ENCODE results near the gene POU2AF3. TPM values are rescaled to one million over a fixed set of nuclear protein-coding genes. Genes with fewer than 3 reads are reported as not detected.
"Not testable (repeated sequence)": the region's sequence is repeated elsewhere in the genome, so short reads cannot be mapped to it uniquely, and the experiment has no call there.

The POU2AF3 gene
- total RNA-seq, 1 experiment from 2014 or later, result 3.4 TPM

- H3K36me3 Mint-ChIP-seq (ENCODE audit: insufficient read depth, unreplicated experiment), result no peaks in the 10 kb centered on the region
- peak overlapping the region; percentile 61 for H3K4me3 Mint-ChIP-seq (ENCODE audit: low read depth, unreplicated experiment)
- no peaks in the 10 kb centered on the region for H3K9me3 Mint-ChIP-seq (ENCODE audit: low read depth, unreplicated experiment)
- no TSS peak for BruUV-seq (replicated peaks)
- H3K27ac Mint-ChIP-seq (ENCODE audit: unreplicated experiment), result no peak overlapping the region
- intact Hi-C loops (cut with micrococcal nuclease; ENCODE audit: unreplicated experiment), result loop anchor here (1.0 kb wide), 2 partner anchors 139 to 162 kb away; no protein-coding TSS in a partner anchor
- peaks cover 13% of the 10 kb centered on the region for H3K4me1 Mint-ChIP-seq (ENCODE audit: low read depth, unreplicated experiment)
- CTCF ChIA-PET, result interaction anchor here (0.8 to 2.5 kb wide), 3 partner anchors 19 to 162 kb away, joined by 5 to 13 read pairs (median 8); no protein-coding TSS in a partner anchor
- TF ChIP-seq, protein P1, sequence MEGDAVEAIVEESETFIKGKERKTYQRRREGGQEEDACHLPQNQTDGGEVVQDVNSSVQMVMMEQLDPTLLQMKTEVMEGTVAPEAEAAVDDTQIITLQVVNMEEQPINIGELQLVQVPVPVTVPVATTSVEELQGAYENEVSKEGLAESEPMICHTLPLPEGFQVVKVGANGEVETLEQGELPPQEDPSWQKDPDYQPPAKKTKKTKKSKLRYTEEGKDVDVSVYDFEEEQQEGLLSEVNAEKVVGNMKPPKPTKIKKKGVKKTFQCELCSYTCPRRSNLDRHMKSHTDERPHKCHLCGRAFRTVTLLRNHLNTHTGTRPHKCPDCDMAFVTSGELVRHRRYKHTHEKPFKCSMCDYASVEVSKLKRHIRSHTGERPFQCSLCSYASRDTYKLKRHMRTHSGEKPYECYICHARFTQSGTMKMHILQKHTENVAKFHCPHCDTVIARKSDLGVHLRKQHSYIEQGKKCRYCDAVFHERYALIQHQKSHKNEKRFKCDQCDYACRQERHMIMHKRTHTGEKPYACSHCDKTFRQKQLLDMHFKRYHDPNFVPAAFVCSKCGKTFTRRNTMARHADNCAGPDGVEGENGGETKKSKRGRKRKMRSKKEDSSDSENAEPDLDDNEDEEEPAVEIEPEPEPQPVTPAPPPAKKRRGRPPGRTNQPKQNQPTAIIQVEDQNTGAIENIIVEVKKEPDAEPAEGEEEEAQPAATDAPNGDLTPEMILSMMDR (IDR thresholded peaks at IDR 0.05; ENCODE audit: unreplicated experiment), result no peak
- DNase-seq, result peak; percentile 43
- H3K27me3 Mint-ChIP-seq (ENCODE audit: unreplicated experiment), result peaks cover 30% of the 10 kb centered on the region
These were observed 14.3 kb upstream of the POU2AF3 start for GRCh38 chr11:111283945-111284481.

DNA sequence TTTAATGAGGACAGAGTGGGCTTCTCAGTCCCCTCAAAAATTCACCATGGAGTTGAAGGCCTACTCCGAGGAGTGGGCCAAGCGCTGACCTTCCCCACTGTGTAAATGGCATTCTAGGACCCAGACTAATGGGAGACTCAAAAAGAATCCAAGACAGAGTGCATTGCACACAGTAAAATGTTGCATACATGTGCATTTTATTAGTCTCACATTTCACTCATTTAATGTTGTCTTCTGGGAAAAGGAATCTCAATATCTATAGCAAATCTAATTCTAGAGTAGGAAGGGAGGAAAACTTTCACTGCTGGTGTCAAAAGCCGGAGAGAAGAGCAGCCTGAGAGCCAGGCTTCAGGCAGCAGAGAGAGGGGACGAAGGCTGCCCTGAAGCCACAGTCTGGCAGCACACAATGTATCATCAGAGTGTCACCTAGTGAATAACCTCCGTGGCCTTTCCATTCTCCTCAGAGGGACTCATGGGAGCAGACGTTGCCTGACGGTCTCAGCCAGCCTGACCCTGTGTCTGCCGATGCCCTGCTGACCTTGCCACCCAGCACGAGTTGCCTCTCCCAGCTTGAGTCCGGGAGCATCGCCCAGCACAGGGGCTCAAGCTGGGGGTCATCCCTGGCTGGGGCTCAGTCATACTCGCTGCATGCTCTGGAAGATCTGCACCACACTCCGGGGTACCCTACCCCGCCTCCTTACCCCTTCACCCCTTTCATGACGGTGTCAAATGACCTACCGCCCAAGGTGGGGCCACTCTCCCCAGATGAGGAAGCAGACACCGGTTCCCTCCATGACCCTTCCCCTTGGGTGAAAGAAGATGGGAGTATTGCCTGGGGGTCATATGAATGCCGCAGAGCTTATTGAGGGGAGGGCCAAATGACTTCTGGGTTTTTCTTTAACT lies 12.9 kb upstream of the POU2AF3 start:
- H3K9me3 Mint-ChIP-seq (ENCODE audit: low read depth, unreplicated experiment), result no peaks in the 10 kb centered on the region
- TF ChIP-seq, protein P1 (IDR thresholded peaks at IDR 0.05; ENCODE audit: unreplicated experiment), result no peak
- no peak overlapping the region for H3K4me3 Mint-ChIP-seq (ENCODE audit: low read depth, unreplicated experiment)
- peaks cover 16% of the 10 kb centered on the region for H3K27me3 Mint-ChIP-seq (ENCODE audit: unreplicated experiment)
- H3K27ac Mint-ChIP-seq (ENCODE audit: unreplicated experiment), result no peak overlapping the region
- intact Hi-C loops (cut with micrococcal nuclease; ENCODE audit: unreplicated experiment), result no loop called here
- no peaks in the 10 kb centered on the region for H3K36me3 Mint-ChIP-seq (ENCODE audit: insufficient read depth, unreplicated experiment)
- BruUV-seq (replicated peaks), result no TSS peak
- H3K4me1 Mint-ChIP-seq (ENCODE audit: low read depth, unreplicated experiment), result peaks cover 13% of the 10 kb centered on the region
- CTCF ChIA-PET, result interaction anchor here (1.8 kb wide), 1 partner anchor 137 kb away, joined by 8 read pairs; no protein-coding TSS in a partner anchor
- DNase-seq, result no peak

- TF ChIP-seq, protein P1 (IDR thresholded peaks at IDR 0.05; ENCODE audit: unreplicated experiment), result no peak
- no TSS peak for BruUV-seq (replicated peaks)
- H3K4me1 Mint-ChIP-seq (ENCODE audit: low read depth, unreplicated experiment), result no peaks in the 10 kb centered on the region
- no peaks in the 10 kb centered on the region for H3K9me3 Mint-ChIP-seq (ENCODE audit: low read depth, unreplicated experiment)
- H3K36me3 Mint-ChIP-seq (ENCODE audit: insufficient read depth, unreplicated experiment), result no peaks in the 10 kb centered on the region
- intact Hi-C loops (cut with micrococcal nuclease; ENCODE audit: unreplicated experiment), result no loop called here
- CTCF ChIA-PET, result no interaction called here
- no peak overlapping the region for H3K27ac Mint-ChIP-seq (ENCODE audit: unreplicated experiment)
- DNase-seq, result no peak
- no peak overlapping the region for H3K4me3 Mint-ChIP-seq (ENCODE audit: low read depth, unreplicated experiment)
- no peaks in the 10 kb centered on the region for H3K27me3 Mint-ChIP-seq (ENCODE audit: unreplicated experiment)
These were observed 6.6 kb upstream of the POU2AF3 start for GRCh38 chr11:111291764-111292163.

DNA sequence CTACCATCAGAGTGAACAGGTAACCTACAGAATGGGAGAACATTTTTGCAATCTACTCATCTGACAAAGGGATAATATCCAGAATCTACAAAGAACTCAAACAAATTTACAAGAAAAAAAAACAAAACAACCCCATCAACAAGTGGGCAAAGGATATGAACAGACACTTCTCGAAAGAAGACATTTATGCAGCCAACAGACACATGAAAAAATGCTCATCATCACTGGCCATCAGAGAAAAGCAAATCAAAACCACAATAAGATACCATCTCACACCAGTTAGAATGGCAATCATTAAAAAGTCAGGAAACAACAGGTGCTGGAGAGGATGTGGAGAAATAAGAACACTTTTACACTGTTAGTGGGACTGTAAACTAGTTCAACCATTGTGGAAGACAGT lies 5.9 kb upstream of the POU2AF3 start:
- DNase-seq; H3K9me3 Mint-ChIP-seq (ENCODE audit: low read depth, unreplicated experiment); CTCF ChIA-PET; intact Hi-C loops (cut with micrococcal nuclease; ENCODE audit: unreplicated experiment); H3K27ac Mint-ChIP-seq (ENCODE audit: unreplicated experiment); H3K4me1 Mint-ChIP-seq (ENCODE audit: low read depth, unreplicated experiment); H3K27me3 Mint-ChIP-seq (ENCODE audit: unreplicated experiment); H3K4me3 Mint-ChIP-seq (ENCODE audit: low read depth, unreplicated experiment); BruUV-seq (replicated peaks); H3K36me3 Mint-ChIP-seq (ENCODE audit: insufficient read depth, unreplicated experiment): not testable (repeated sequence)
